Body of pancreas (tissue), 4 donors: ENCODE measurements around the gene FYCO1. TPM values are rescaled to one million over a fixed set of nuclear protein-coding genes. Genes with fewer than 3 reads are reported as not detected.

ENCODE experiments used
- ATAC-seq: fragments of 150-250 bp; one replicate; pipeline ENCODE4 v1.9.1; 2016
- DNase-seq, 4 donors: peaks; one replicate each; pipeline ENCODE4 v3.0.0-alpha.2; 2019
- H3K27ac ChIP-seq, 4 donors: fragments of 200-600 bp; sonication (generic); 1 replicate in 3 of 4; 2 replicates in 1 of 4; pipeline versions ENCODE4 v1.5.1 to v1.6.1; 2016 to 2019; ENCODE audit warnings: mild to moderate bottlenecking in 1 of 4, mixed read lengths in 1 of 4, moderate library complexity in 1 of 4
- H3K27me3 ChIP-seq, 2 donors: fragments of 200-600 bp; sonication (generic); one replicate each; pipeline ENCODE4 v1.6.0; 2016; ENCODE audit warnings: mild to moderate bottlenecking in 1 of 2
- H3K36me3 ChIP-seq, 2 donors: fragments of 200-600 bp; sonication (generic); replicated peaks in 1 of 2; 2 replicates each; pipeline ENCODE4 v1.5.1; 2016; ENCODE audit warnings: low read depth in 2 of 2; ENCODE audit not compliant: insufficient read depth in 1 of 2
- H3K4me1 ChIP-seq: fragments of 200-600 bp; sonication (generic); one replicate; pipeline ENCODE4 v1.6.0; 2016
- H3K4me3 ChIP-seq, 2 donors: fragments of 200-600 bp; sonication (generic); 1 replicate in 1 of 2; 2 replicates in 1 of 2; pipeline ENCODE4 v1.5.1; 2016 to 2019
- H3K9me3 ChIP-seq, 3 donors: fragments of 200-600 bp; sonication (generic); 1 replicate in 2 of 3; 2 replicates in 1 of 3; pipeline ENCODE4 v1.5.1; 2016
- CTCF ChIP-seq, 7 experiments: fragments of 450-650 bp in 4 of 7; fragments of 200-600 bp in 3 of 7; sonication (generic) in 3 of 7; IDR thresholded peaks; one replicate each; pipeline ENCODE4 v1.5.1; 2016 to 2019; ENCODE audit warnings: antibody characterized with exemption in 7 of 7
- POLR2A ChIP-seq, 3 donors: fragments of 450-650 bp; IDR thresholded peaks; one replicate each; pipeline ENCODE4 v1.6.1; 2016; ENCODE audit warnings: antibody characterized with exemption in 3 of 3, mild to moderate bottlenecking in 2 of 3
- WGBS, 2 donors: methylation state at CpG; one replicate each; pipeline ENCODE4 v1.1.5; 2017; 5-methylcytosine and 5-hydroxymethylcytosine counted together
- intact Hi-C: fragments of 100-400 bp; cut with DNase I; formaldehyde crosslinking; loops from one replicate; pipeline ENCODE4 v1.15.1; 2023
- total RNA-seq, 2 donors: library from RNA; depleted of rRNA; stranded (reverse); fragments of >200 nt; gene quantifications; one replicate each; pipeline ENCODE4 v1.1.0, GENCODE V29; 2016

FYCO1 gene
- total RNA-seq, 2 donors from 2014 or later, result 20.0 to 25.4 TPM

- no peaks in the 10 kb centered on the region for H3K9me3 ChIP-seq
- no peak overlapping the region for H3K4me3 ChIP-seq
- WGBS, 2 donors, result 86 to 91% methylated on average over 3 to 4 of the region's 4 CpGs
- DNase-seq (no peak), ATAC-seq (no peak)
- H3K27ac ChIP-seq, result no peak overlapping the region
- H3K4me1 ChIP-seq, result no peaks in the 10 kb centered on the region
- TF ChIP-seq CTCF (IDR thresholded peaks at IDR 0.05), result no peak
- TF ChIP-seq POLR2A (IDR thresholded peaks at IDR 0.05), result no peak
- peaks cover 48 to 58% of the 10 kb centered on the region in 2 donors for H3K36me3 ChIP-seq
- no peaks in the 10 kb centered on the region for H3K27me3 ChIP-seq
- intact Hi-C loops, result no loop called here
These were observed 30.4 kb downstream of the FYCO1 start for GRCh38 chr3:45965253-45965652.

- Histone ChIP-seq H3K4me1 (no peaks in the 10 kb centered on the region), H3K4me3 (no peak overlapping the region), H3K27ac (no peak overlapping the region), H3K27me3 (no peaks in the 10 kb centered on the region), H3K36me3 (peaks cover 50 to 54% of the 10 kb centered on the region in 2 donors), H3K9me3 (no peaks in the 10 kb centered on the region)
- WGBS, 2 donors, result 75 to 87% methylated on average over 8 of the region's 8 CpGs
- intact Hi-C loops, result no loop called here
- TF ChIP-seq CTCF (IDR thresholded peaks at IDR 0.05), result no peak
- no peak for TF ChIP-seq POLR2A (IDR thresholded peaks at IDR 0.05)
- ATAC-seq (no peak), DNase-seq (no peak)
These were observed 31.5 kb downstream of the FYCO1 start for GRCh38 chr3:45964139-45964538.

GRCh38 chr3:45962033-45962432 is 33.6 kb downstream of the FYCO1 start:
- H3K4me1 ChIP-seq, result no peaks in the 10 kb centered on the region
- TF ChIP-seq CTCF (IDR thresholded peaks at IDR 0.05) (no peak), POLR2A (IDR thresholded peaks at IDR 0.05) (no peak)
- H3K27me3 ChIP-seq, result no peaks in the 10 kb centered on the region
- peaks cover 45 to 49% of the 10 kb centered on the region in 2 donors for H3K36me3 ChIP-seq
- 72 to 79% methylated on average over 5 of the region's 5 CpGs for WGBS, 2 donors
- H3K9me3 ChIP-seq, result no peaks in the 10 kb centered on the region
- intact Hi-C loops, result no loop called here
- ATAC-seq, result no peak
- DNase-seq, result no peak
- no peak overlapping the region for H3K27ac ChIP-seq
- H3K4me3 ChIP-seq, result no peak overlapping the region

- intact Hi-C loops, result no loop called here
- no peak for ATAC-seq
- 85 to 89% methylated on average over 2 of the region's 2 CpGs for WGBS, 2 donors
- Histone ChIP-seq H3K4me1 (no peaks in the 10 kb centered on the region), H3K36me3 (peaks cover 38 to 41% of the 10 kb centered on the region in 2 donors), H3K27ac (no peak overlapping the region), H3K27me3 (no peaks in the 10 kb centered on the region), H3K9me3 (no peaks in the 10 kb centered on the region), H3K4me3 (no peak overlapping the region)
- TF ChIP-seq POLR2A (IDR thresholded peaks at IDR 0.05), result no peak
- TF ChIP-seq CTCF (IDR thresholded peaks at IDR 0.05), result no peak
- no peak for DNase-seq
These were observed 35.3 kb downstream of the FYCO1 start for GRCh38 chr3:45960289-45960688.

- 79 to 93% methylated on average over 7 of the region's 7 CpGs for WGBS, 2 donors
- peaks cover 33 to 44% of the 10 kb centered on the region in 2 donors for H3K36me3 ChIP-seq
- intact Hi-C loops, result no loop called here
- TF ChIP-seq POLR2A (IDR thresholded peaks at IDR 0.05), result no peak
- TF ChIP-seq CTCF (IDR thresholded peaks at IDR 0.05), result no peak
- ATAC-seq, result no peak
- no peak overlapping the region for H3K27ac ChIP-seq
- DNase-seq, result no peak
- no peaks in the 10 kb centered on the region for H3K27me3 ChIP-seq
- no peaks in the 10 kb centered on the region for H3K9me3 ChIP-seq
- H3K4me1 ChIP-seq, result no peaks in the 10 kb centered on the region
- no peak overlapping the region for H3K4me3 ChIP-seq
These were observed 36.4 kb downstream of the FYCO1 start for GRCh38 chr3:45959201-45959600.
